SK-N-SH (cell line): ENCODE measurements around the gene RABGAP1L. TPM values are rescaled to one million over a fixed set of nuclear protein-coding genes. Genes with fewer than 3 reads are reported as not detected.

Source experiments
- CTCF ChIA-PET: fragments of 300-600, 350-600 bp; formaldehyde crosslinking; extraction: SDS; loops from one replicate; lab custom pipeline; 2021; lab: Yijun Ruan, JAX
- POLR2A ChIA-PET: fragments of 350-600 bp; sonication (Branson Sonifier 250); formaldehyde crosslinking; extraction: SDS; loops from one replicate; lab custom pipeline; 2020; ENCODE audit warnings: antibody characterized with exemption, inconsistent platforms; lab: Yijun Ruan, JAX
- DNase-seq: peaks from one replicate; pipeline ENCODE4 v3.0.0; 2012
- H2AFZ ChIP-seq: fragments of 200-600 bp; sonication (generic); 2 replicates; pipeline ENCODE4 v1.8.1; 2016; ENCODE audit warnings: antibody characterized with exemption, mild to moderate bottlenecking, low read depth
- H3F3A ChIP-seq: fragments of 200-600 bp; sonication (generic); replicated peaks from 2 replicates; pipeline ENCODE3; 2016; ENCODE audit warnings: antibody characterized with exemption, mild to moderate bottlenecking; ENCODE audit not compliant: insufficient read depth
- H3K27ac ChIP-seq, 2 experiments: fragments of 200-500 bp in 1 of 2; fragments of 200-600 bp in 1 of 2; sonication (Bioruptor generic) in 1 of 2; sonication (generic), shearing (Covaris generic) in 1 of 2; 2 replicates each; pipeline versions ENCODE4 v1.5.1 to v1.6.1; 2014 to 2016; ENCODE audit warnings: low read depth in 2 of 2, inconsistent platforms in 1 of 2, low read length in 1 of 2, mild to moderate bottlenecking in 1 of 2, mixed read lengths in 1 of 2
- H3K27me3 ChIP-seq: fragments of 200-600 bp; sonication (generic), shearing (Covaris generic); 2 replicates; pipeline ENCODE4 v1.6.1; 2016; ENCODE audit warnings: mixed run types; ENCODE audit not compliant: insufficient read depth
- H3K36me3 ChIP-seq, 2 experiments: fragments of 200-500 bp in 1 of 2; fragments of 200-600 bp in 1 of 2; sonication (Bioruptor generic) in 1 of 2; sonication (generic) in 1 of 2; replicated peaks in 1 of 2; 2 replicates each; pipeline versions ENCODE3 to v1.5.1; 2014 to 2016; ENCODE audit warnings: low read length in 1 of 2, mild to moderate bottlenecking in 1 of 2; ENCODE audit not compliant: insufficient read depth in 2 of 2, control insufficient read depth in 1 of 2
- H3K4me1 ChIP-seq, 2 experiments: fragments of 200-500 bp in 1 of 2; fragments of 200-600 bp in 1 of 2; sonication (Bioruptor generic) in 1 of 2; sonication (generic), shearing (Covaris generic) in 1 of 2; 2 replicates each; pipeline versions ENCODE4 v1.5.1 to v1.6.1; 2014 to 2016; ENCODE audit warnings: low read depth in 1 of 2, low read length in 1 of 2, mixed run types in 1 of 2; ENCODE audit not compliant: insufficient read depth in 2 of 2, control insufficient read depth in 1 of 2
- H3K4me2 ChIP-seq: fragments of 200-600 bp; sonication (generic), shearing (Covaris generic); 2 replicates; pipeline ENCODE4 v1.6.1; 2017; ENCODE audit warnings: mixed run types
- H3K4me3 ChIP-seq, 2 experiments: fragments of 200-500 bp in 1 of 2; fragments of 200-600 bp in 1 of 2; sonication (Bioruptor generic) in 1 of 2; sonication (generic), shearing (Covaris generic) in 1 of 2; 2 replicates each; pipeline versions ENCODE4 v1.5.1 to v1.8.1; 2014 to 2016; ENCODE audit warnings: low read depth in 2 of 2, inconsistent platforms in 1 of 2, low read length in 1 of 2, mild to moderate bottlenecking in 1 of 2, mixed read lengths in 1 of 2, moderate library complexity in 1 of 2
- H3K79me2 ChIP-seq: fragments of 200-600 bp; sonication (generic); 2 replicates; pipeline ENCODE4 v1.8.1; 2017; ENCODE audit warnings: mild to moderate bottlenecking; ENCODE audit not compliant: insufficient read depth
- H3K9ac ChIP-seq: fragments of 200-600 bp; sonication (generic); 2 replicates; pipeline ENCODE4 v1.6.1; 2017; ENCODE audit warnings: mixed run types
- H3K9me2 ChIP-seq: fragments of 200-600 bp; sonication (generic); 2 replicates; pipeline ENCODE4 v1.6.1; 2017; ENCODE audit warnings: mixed run types
- H3K9me3 ChIP-seq: fragments of 200-600 bp; sonication (generic); 2 replicates; pipeline ENCODE4 v1.6.1; 2017; ENCODE audit warnings: mixed run types, mild to moderate bottlenecking, moderate library complexity
- H4K20me1 ChIP-seq: fragments of 200-600 bp; sonication (generic); 2 replicates; pipeline ENCODE4 v1.6.1; 2017; ENCODE audit warnings: mild to moderate bottlenecking, mixed run types; ENCODE audit not compliant: insufficient read depth
- FOSL2 ChIP-seq: IDR thresholded peaks from 2 replicates; pipeline ENCODE4 v1.4.0; 2012; ENCODE audit warnings: low read depth, mild to moderate bottlenecking, moderate library complexity, borderline replicate concordance
- FOXJ3 ChIP-seq: sonication (generic); formaldehyde crosslinking; IDR thresholded peaks from 2 replicates; pipeline ENCODE4 v1.5.1; 2020; ENCODE audit warnings: mild to moderate bottlenecking, missing genetic modification reagents
- FOXM1 ChIP-seq: IDR thresholded peaks from 2 replicates; pipeline ENCODE4 v1.4.0; 2012; ENCODE audit warnings: low read depth, mild to moderate bottlenecking
- JUND ChIP-seq: IDR thresholded peaks from 2 replicates; pipeline ENCODE4 v1.4.0; 2012
- MXI1 ChIP-seq: IDR thresholded peaks from 2 replicates; pipeline ENCODE4 v1.6.1; 2012; ENCODE audit warnings: mild to moderate bottlenecking, low read depth, low read length, improper control_type of control experiment
- NFIC ChIP-seq: IDR thresholded peaks from 2 replicates; pipeline ENCODE4 v1.4.0; 2012; ENCODE audit warnings: borderline replicate concordance
- POLR2AphosphoS5 ChIP-seq: IDR thresholded peaks from 2 replicates; pipeline ENCODE4 v1.6.1; 2012; ENCODE audit warnings: low read depth, low read length
- REST ChIP-seq: IDR thresholded peaks from 2 replicates; pipeline ENCODE4 v1.6.1; 2012; ENCODE audit warnings: mild to moderate bottlenecking, low read depth, low read length, moderate library complexity
- RFX5 ChIP-seq: IDR thresholded peaks from 2 replicates; pipeline ENCODE4 v1.6.1; 2012; ENCODE audit warnings: mild to moderate bottlenecking, improper control_type of control experiment, low read length
- RXRA ChIP-seq: IDR thresholded peaks from 2 replicates; pipeline ENCODE4 v1.4.0; 2012; ENCODE audit warnings: low read depth, mild to moderate bottlenecking, borderline replicate concordance
- SIN3A ChIP-seq: IDR thresholded peaks from 2 replicates; pipeline ENCODE4 v1.6.1; 2012; ENCODE audit warnings: low read depth, mild to moderate bottlenecking, low read length, moderate library complexity, borderline replicate concordance
- SMC3 ChIP-seq: IDR thresholded peaks from 2 replicates; pipeline ENCODE4 v1.6.1; 2012; ENCODE audit warnings: low read depth, low read length, improper control_type of control experiment
- TAF1 ChIP-seq: IDR thresholded peaks from 2 replicates; pipeline ENCODE4 v1.6.1; 2012; ENCODE audit warnings: low read depth, mild to moderate bottlenecking, low read length, moderate library complexity, borderline replicate concordance
- TEAD4 ChIP-seq: IDR thresholded peaks from 2 replicates; pipeline ENCODE4 v1.4.0; 2012; ENCODE audit warnings: mild to moderate bottlenecking, borderline replicate concordance; ENCODE audit not compliant: insufficient read depth
- YY1 ChIP-seq: IDR thresholded peaks from 2 replicates; pipeline ENCODE4 v1.4.0; 2012; ENCODE audit warnings: low read depth, mild to moderate bottlenecking
- WGBS: methylation state at CpG from one replicate; pipeline ENCODE4 v1.1.6; 2017; ENCODE audit warnings: low lambda C conversion rate; 5-methylcytosine and 5-hydroxymethylcytosine counted together
- polyA plus RNA-seq, 3 experiments: library from polyadenylated mRNA; depleted of rRNA; stranded (reverse); fragments of >200 nt; gene quantifications; 2 replicates each; pipeline ENCODE4 v1.2.3, GENCODE V29; 2012
- TF ChIP-seq, protein P1 (sequence below): IDR thresholded peaks from 2 replicates; pipeline ENCODE4 v1.4.0; 2012; ENCODE audit warnings: low read depth, borderline replicate concordance
- TF ChIP-seq, protein P2 (sequence below): IDR thresholded peaks from 2 replicates; pipeline ENCODE4 v1.4.0; 2012; ENCODE audit warnings: low read depth
- TF ChIP-seq, protein P3 (sequence below): fragments of 150-350 bp; IDR thresholded peaks from 2 replicates; pipeline ENCODE4 v1.6.1; 2016; ENCODE audit warnings: mild to moderate bottlenecking, low read depth, low read length

Gene RABGAP1L
- polyA plus RNA-seq, 1 of the 3 experiments (the other 2 are of a cell fraction) = 7.2 TPM

DNA sequence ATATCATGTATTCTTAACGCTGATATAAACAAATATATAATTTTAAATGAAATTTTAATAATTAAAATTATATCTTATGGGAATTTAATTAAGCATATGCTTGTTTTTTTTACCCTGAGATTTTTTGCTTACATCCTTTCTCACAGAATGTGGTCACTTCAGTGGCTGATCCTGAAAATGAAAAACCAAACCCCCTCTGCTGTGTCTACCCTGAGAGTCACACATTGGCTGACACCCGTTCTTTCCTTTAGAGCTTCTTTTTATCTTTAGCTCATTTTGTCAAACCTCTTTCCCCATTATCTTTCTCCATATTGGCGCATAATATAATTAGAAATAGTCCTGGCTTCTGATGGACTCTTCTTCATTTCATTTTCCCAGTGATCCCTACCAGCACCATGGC lies 829.7 kb downstream of the RABGAP1L start:
- H3K79me2 ChIP-seq = no peaks in the 10 kb centered on the region
- H2AFZ ChIP-seq = no peak overlapping the region
- H3K36me3 ChIP-seq = peaks cover 4 to 5% of the 10 kb centered on the region in 2 experiments
- H4K20me1 ChIP-seq = no peaks in the 10 kb centered on the region
- no peak overlapping the region for H3K4me2 ChIP-seq
- H3F3A ChIP-seq = peaks cover 4% of the 10 kb centered on the region
- WGBS = 88% methylated on average over 3 of the region's 3 CpGs
- no peaks in the 10 kb centered on the region; a peak in 1 of 4 replicates for H3K4me1 ChIP-seq
- ChIA-PET POLR2A (interaction anchor here (0.9 kb wide), 1 partner anchor 15 kb away, joined by 4 read pairs; no protein-coding TSS in a partner anchor), CTCF (interaction anchor here (1.0 kb wide), 1 partner anchor 218 kb away, joined by 3 read pairs; no protein-coding TSS in a partner anchor)
- TF ChIP-seq SMC3 (no peak), NFIC (no peak), RFX5 (no peak), POLR2AphosphoS5 (no peak), FOSL2 (no peak), FOXM1 (no peak)
- TF ChIP-seq, protein P1, sequence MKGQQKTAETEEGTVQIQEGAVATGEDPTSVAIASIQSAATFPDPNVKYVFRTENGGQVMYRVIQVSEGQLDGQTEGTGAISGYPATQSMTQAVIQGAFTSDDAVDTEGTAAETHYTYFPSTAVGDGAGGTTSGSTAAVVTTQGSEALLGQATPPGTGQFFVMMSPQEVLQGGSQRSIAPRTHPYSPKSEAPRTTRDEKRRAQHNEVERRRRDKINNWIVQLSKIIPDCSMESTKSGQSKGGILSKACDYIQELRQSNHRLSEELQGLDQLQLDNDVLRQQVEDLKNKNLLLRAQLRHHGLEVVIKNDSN = no peak
- H3K9ac ChIP-seq = no peak overlapping the region
- H3K9me3 ChIP-seq = no peaks in the 10 kb centered on the region
- H3K27ac ChIP-seq = no peak overlapping the region
- H3K9me2 ChIP-seq = no peaks in the 10 kb centered on the region
- no peak for DNase-seq
- no peak overlapping the region for H3K4me3 ChIP-seq
- H3K27me3 ChIP-seq = no peaks in the 10 kb centered on the region

DNA sequence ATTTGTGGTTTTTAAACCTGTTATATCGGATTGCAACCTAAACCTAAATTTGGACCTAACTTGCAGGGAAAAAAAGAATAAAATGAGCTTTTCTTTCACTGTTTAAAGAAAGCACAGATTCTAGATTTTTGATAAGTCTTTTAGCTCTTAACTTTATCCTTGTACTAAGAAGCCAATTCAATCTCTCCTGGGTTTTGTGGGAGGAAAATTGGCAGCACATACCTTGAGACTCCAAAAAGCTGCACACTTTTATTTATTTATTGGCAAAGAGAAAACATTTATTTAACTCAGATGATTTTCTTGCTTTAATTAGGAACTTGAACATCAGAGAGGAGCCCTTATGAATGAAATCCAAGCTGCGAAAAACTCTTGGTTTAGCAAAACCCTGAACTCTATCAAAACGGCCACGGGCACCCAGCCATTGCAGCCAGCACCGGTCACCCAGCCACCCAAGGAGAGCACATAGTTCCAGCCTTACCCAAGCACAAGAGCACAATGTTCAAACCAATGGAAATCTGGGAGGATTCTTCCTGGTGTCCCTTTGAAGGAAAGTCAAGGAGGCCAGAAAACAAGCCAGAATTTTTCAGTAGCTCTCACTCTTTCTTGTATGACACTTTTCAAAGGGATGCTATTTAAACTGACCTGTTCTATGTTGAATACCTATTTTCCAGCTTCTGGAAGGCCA lies 830.4 kb downstream of the RABGAP1L start:
- Histone ChIP-seq H3K9me3 (no peaks in the 10 kb centered on the region), H3K27ac (peak overlapping the region; percentile 38 to 69; a peak in 2 of 4 replicates), H3K4me1 (no peaks in the 10 kb centered on the region; a peak in 1 of 4 replicates), H3K4me3 (no peak overlapping the region), H3K9ac (no peak overlapping the region), H3K9me2 (no peaks in the 10 kb centered on the region), H3K4me2 (no peak overlapping the region; the same call in 1 of the 2 replicates), H3K36me3 (peaks cover 4 to 6% of the 10 kb centered on the region in 2 experiments), H4K20me1 (no peaks in the 10 kb centered on the region), H2AFZ (peak overlapping the region; percentile 69; the same call in 1 of the 2 replicates), H3K27me3 (no peaks in the 10 kb centered on the region), H3K79me2 (no peaks in the 10 kb centered on the region), H3F3A (peaks cover 4% of the 10 kb centered on the region)
- CTCF ChIA-PET = interaction anchor here (0.8 to 1.1 kb wide), 3 partner anchors 8 to 219 kb away, joined by 3 to 4 read pairs (median 3); no protein-coding TSS in a partner anchor
- POLR2A ChIA-PET = interaction anchor here (0.7 to 0.9 kb wide), 2 partner anchors 10 to 15 kb away, joined by 4 to 5 read pairs; partner anchors contain the start of gene CACYBP
- 92% methylated on average over 5 of the region's 5 CpGs for WGBS
- no peak for DNase-seq
- TF ChIP-seq TAF1 (no peak), RXRA (no peak), NFIC (no peak), YY1 (no peak), RFX5 (no peak), FOXJ3 (no peak), REST (no peak), JUND (no peak), MXI1 (no peak), SIN3A (no peak), TEAD4 (no peak)
- TF ChIP-seq, protein P2, sequence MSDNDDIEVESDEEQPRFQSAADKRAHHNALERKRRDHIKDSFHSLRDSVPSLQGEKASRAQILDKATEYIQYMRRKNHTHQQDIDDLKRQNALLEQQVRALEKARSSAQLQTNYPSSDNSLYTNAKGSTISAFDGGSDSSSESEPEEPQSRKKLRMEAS = no peak
- TF ChIP-seq, protein P3, sequence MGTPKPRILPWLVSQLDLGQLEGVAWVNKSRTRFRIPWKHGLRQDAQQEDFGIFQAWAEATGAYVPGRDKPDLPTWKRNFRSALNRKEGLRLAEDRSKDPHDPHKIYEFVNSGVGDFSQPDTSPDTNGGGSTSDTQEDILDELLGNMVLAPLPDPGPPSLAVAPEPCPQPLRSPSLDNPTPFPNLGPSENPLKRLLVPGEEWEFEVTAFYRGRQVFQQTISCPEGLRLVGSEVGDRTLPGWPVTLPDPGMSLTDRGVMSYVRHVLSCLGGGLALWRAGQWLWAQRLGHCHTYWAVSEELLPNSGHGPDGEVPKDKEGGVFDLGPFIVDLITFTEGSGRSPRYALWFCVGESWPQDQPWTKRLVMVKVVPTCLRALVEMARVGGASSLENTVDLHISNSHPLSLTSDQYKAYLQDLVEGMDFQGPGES = no peak
